GM12878 (cell line): Measurements from ENCODE around the gene PARP11.

Source experiments
- JUNB ChIP-seq: IDR thresholded peaks from 2 replicates; pipeline ENCODE4 v1.6.1; 2016; ENCODE audit warnings: antibody characterized with exemption, mild to moderate bottlenecking
- JUND ChIP-seq: IDR thresholded peaks from 2 replicates; pipeline ENCODE4 v1.6.1; 2012; ENCODE audit warnings: low read depth, mild to moderate bottlenecking, low read length, improper control_type of control experiment, moderate library complexity
- NR2C2 ChIP-seq: IDR thresholded peaks from 2 replicates; pipeline ENCODE4 v1.6.1; 2011; ENCODE audit warnings: borderline replicate concordance, low read depth; ENCODE audit not compliant: control insufficient read depth, insufficient read length
- POLR2A ChIP-seq: IDR thresholded peaks from 2 replicates; pipeline ENCODE4 v1.6.1; 2011; ENCODE audit warnings: low read depth, mild to moderate bottlenecking, low read length
- POLR2AphosphoS2 ChIP-seq: IDR thresholded peaks from 2 replicates; pipeline ENCODE4 v1.6.1; 2011; ENCODE audit warnings: low read depth, mild to moderate bottlenecking, low read length, improper control_type of control experiment, moderate library complexity
- POLR2AphosphoS5 ChIP-seq: IDR thresholded peaks from 2 replicates; pipeline ENCODE4 v1.6.1; 2011; ENCODE audit warnings: mild to moderate bottlenecking, low read length, inconsistent platforms
- RAD51 ChIP-seq: fragments of 450-650 bp; IDR thresholded peaks from 2 replicates; pipeline ENCODE4 v1.6.1; 2016; ENCODE audit warnings: moderate library complexity, mild to moderate bottlenecking, inconsistent platforms
- SIX5 ChIP-seq: IDR thresholded peaks from 2 replicates; pipeline ENCODE4 v1.6.1; 2011; ENCODE audit warnings: mild to moderate bottlenecking, low read depth, low read length, moderate library complexity; ENCODE audit not compliant: severe bottlenecking
- TAF1 ChIP-seq: IDR thresholded peaks from 2 replicates; pipeline ENCODE4 v1.6.1; 2011; ENCODE audit warnings: mild to moderate bottlenecking, low read depth, low read length, borderline replicate concordance
- ZNF24 ChIP-seq: fragments of 450-650 bp; IDR thresholded peaks from 2 replicates; pipeline ENCODE4 v1.6.1; 2017; ENCODE audit warnings: antibody characterized with exemption, mild to moderate bottlenecking
- TF ChIP-seq, protein P1 (sequence below): IDR thresholded peaks from 2 replicates; pipeline ENCODE4 v1.6.1; 2012; ENCODE audit warnings: low read depth, low read length, improper control_type of control experiment
- TF ChIP-seq, protein P2 (sequence below), 3 experiments: IDR thresholded peaks in 2 of 3; conservative IDR thresholded peaks in 1 of 3; 2 replicates each; pipeline ENCODE4 v1.5.1; 2011; ENCODE audit warnings: low read depth in 3 of 3, low read length in 3 of 3, mild to moderate bottlenecking in 3 of 3, control low read depth in 2 of 3, moderate library complexity in 2 of 3, inconsistent platforms in 1 of 3, mixed read lengths in 1 of 3; ENCODE audit not compliant: control insufficient read depth in 2 of 3, insufficient read depth in 1 of 3; ENCODE audit errors: extremely low read depth in 1 of 3
- TF ChIP-seq, protein P3 (sequence below): IDR thresholded peaks from 2 replicates; pipeline ENCODE4 v1.6.1; 2012; ENCODE audit warnings: low read depth, low read length, improper control_type of control experiment

DNA sequence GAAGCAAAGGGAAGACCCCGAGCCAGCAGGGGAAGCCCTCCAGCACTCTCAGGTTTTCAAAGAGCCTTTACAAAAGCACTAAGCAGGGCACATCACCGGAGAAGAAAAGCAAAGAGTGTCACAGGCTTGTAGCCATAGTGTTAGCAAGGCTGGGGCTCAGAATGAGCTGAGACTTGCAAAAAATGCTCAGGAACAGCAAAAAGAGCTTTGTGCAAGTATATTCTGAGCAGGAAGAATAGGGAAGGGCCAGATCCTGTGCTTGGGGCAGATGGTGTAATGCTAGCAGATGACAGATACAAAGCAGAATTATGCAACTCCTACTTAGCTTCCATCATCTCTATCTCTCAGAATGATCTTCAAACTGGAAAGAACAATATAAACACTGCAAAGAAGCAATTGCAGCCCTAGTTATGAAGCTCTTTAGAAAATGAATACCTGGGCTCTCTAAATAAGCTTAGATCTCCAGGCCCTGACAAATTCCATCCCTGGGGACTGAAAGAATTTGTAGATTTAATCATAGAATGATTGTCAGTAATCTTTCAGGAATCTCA, 23.7 kb upstream of the PARP11 start:
- TF ChIP-seq, protein P1, sequence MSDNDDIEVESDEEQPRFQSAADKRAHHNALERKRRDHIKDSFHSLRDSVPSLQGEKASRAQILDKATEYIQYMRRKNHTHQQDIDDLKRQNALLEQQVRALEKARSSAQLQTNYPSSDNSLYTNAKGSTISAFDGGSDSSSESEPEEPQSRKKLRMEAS = no peak
- TF ChIP-seq JUND (no peak), TAF1 (no peak), NR2C2 (no peak), RAD51 (no peak), POLR2AphosphoS5 (no peak), ZNF24 (no peak), JUNB (no peak), POLR2A (no peak), POLR2AphosphoS2 (no peak), SIX5 (no peak)
- TF ChIP-seq, protein P2, sequence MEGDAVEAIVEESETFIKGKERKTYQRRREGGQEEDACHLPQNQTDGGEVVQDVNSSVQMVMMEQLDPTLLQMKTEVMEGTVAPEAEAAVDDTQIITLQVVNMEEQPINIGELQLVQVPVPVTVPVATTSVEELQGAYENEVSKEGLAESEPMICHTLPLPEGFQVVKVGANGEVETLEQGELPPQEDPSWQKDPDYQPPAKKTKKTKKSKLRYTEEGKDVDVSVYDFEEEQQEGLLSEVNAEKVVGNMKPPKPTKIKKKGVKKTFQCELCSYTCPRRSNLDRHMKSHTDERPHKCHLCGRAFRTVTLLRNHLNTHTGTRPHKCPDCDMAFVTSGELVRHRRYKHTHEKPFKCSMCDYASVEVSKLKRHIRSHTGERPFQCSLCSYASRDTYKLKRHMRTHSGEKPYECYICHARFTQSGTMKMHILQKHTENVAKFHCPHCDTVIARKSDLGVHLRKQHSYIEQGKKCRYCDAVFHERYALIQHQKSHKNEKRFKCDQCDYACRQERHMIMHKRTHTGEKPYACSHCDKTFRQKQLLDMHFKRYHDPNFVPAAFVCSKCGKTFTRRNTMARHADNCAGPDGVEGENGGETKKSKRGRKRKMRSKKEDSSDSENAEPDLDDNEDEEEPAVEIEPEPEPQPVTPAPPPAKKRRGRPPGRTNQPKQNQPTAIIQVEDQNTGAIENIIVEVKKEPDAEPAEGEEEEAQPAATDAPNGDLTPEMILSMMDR (IDR thresholded peaks at IDR 0.05 in 2 of 3, conservative IDR thresholded peaks at IDR 0.05 in 1 of 3; ENCODE audit: control insufficient read depth in 2 of 3, extremely low read depth in 1 of 3, insufficient read depth in 1 of 3, low read depth in 3 of 3, low read length in 3 of 3) = no peak
- TF ChIP-seq, protein P3, sequence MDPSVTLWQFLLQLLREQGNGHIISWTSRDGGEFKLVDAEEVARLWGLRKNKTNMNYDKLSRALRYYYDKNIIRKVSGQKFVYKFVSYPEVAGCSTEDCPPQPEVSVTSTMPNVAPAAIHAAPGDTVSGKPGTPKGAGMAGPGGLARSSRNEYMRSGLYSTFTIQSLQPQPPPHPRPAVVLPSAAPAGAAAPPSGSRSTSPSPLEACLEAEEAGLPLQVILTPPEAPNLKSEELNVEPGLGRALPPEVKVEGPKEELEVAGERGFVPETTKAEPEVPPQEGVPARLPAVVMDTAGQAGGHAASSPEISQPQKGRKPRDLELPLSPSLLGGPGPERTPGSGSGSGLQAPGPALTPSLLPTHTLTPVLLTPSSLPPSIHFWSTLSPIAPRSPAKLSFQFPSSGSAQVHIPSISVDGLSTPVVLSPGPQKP = no peak
